AG04449 (cell line): Measurements from ENCODE around the gene ARID4B.

Experiments
- CTCF ChIA-PET: fragments of 350-600 bp; formaldehyde crosslinking; extraction: SDS; loops from one replicate; lab custom pipeline; 2021; ENCODE audit warnings: antibody characterized with exemption; lab: Yijun Ruan, JAX
- POLR2A ChIA-PET: fragments of 400-600, 350-600 bp; formaldehyde crosslinking; extraction: SDS; loops from one replicate; lab custom pipeline; 2020; ENCODE audit warnings: antibody characterized with exemption, inconsistent platforms; lab: Yijun Ruan, JAX
- DNase-seq: peaks from one replicate; pipeline ENCODE4 v3.0.0-alpha.2; 2010; ENCODE audit warnings: low read depth, low spot score
- H3K4me3 ChIP-seq: 2 replicates; pipeline ENCODE4 v1.5.1; 2011; ENCODE audit warnings: low read depth, mild to moderate bottlenecking, control low read depth, low read length
- CTCF ChIP-seq: IDR thresholded peaks from one replicate; pipeline ENCODE4 v1.5.1; 2011; ENCODE audit warnings: mild to moderate bottlenecking, moderate library complexity, low read length, control low read depth, inconsistent platforms; ENCODE audit not compliant: insufficient read depth; ENCODE audit errors: missing control alignments

Gene ARID4B

GRCh38 chr1:235326719-235327558 is 1.0 kb downstream of the ARID4B start:
- CTCF ChIA-PET = interaction anchor here (1.3 to 2.4 kb wide), 2 partner anchors 24 to 89 kb away, joined by 4 to 7 read pairs; no protein-coding TSS in a partner anchor
- no peak for DNase-seq
- H3K4me3 ChIP-seq = peak overlapping the region; percentile 86
- TF ChIP-seq CTCF = no peak
- POLR2A ChIA-PET = no interaction called here

- TF ChIP-seq CTCF = no peak
- peak overlapping the region; percentile 86 for H3K4me3 ChIP-seq
- DNase-seq = no peak
- ChIA-PET CTCF (interaction anchor here (1.3 to 2.4 kb wide), 2 partner anchors 25 to 90 kb away, joined by 4 to 7 read pairs; no protein-coding TSS in a partner anchor), POLR2A (no interaction called here)
Measured at GRCh38 chr1:235325854-235326253, 2.1 kb downstream of the ARID4B start.

- no peak for TF ChIP-seq CTCF
- POLR2A ChIA-PET = no interaction called here
- CTCF ChIA-PET = interaction anchor here (1.3 kb wide), 1 partner anchor 91 kb away, joined by 8 read pairs; no protein-coding TSS in a partner anchor
- no peak overlapping the region for H3K4me3 ChIP-seq
- DNase-seq = no peak
Measured at GRCh38 chr1:235325139-235325538, 2.8 kb downstream of the ARID4B start.

GRCh38 chr1:235324296-235324695 is 3.7 kb downstream of the ARID4B start:
- ChIA-PET POLR2A (no interaction called here), CTCF (interaction anchor here (1.3 kb wide), 1 partner anchor 92 kb away, joined by 8 read pairs; no protein-coding TSS in a partner anchor)
- no peak for DNase-seq

GRCh38 chr1:235320521-235321179 is 7.3 kb downstream of the ARID4B start:
- ChIA-PET CTCF (no interaction called here), POLR2A (no interaction called here)
- no peak for DNase-seq
- no peak for TF ChIP-seq CTCF
- no peak overlapping the region for H3K4me3 ChIP-seq

More at GRCh38 chr1:235324296-235324695, 3.7 kb downstream of the ARID4B start:
- TF ChIP-seq CTCF = no peak
- no peak overlapping the region for H3K4me3 ChIP-seq

GRCh38 chr1:235319255-235319654 is 8.7 kb downstream of the ARID4B start:
- POLR2A ChIA-PET = no interaction called here
- TF ChIP-seq CTCF = no peak
- no peak overlapping the region for H3K4me3 ChIP-seq
- no peak for DNase-seq
- CTCF ChIA-PET = interaction anchor here (1.0 kb wide), 1 partner anchor 96 kb away, joined by 4 read pairs; no protein-coding TSS in a partner anchor
